SU-DHL-6 (cell line): Measurements from ENCODE around the gene NRAP.

ENCODE experiments used
- H2AFZ ChIP-seq: fragments of 200-600 bp; sonication (generic); 2 replicates; pipeline ENCODE4 v1.6.1; 2014; ENCODE audit warnings: low read depth, mild to moderate bottlenecking, moderate library complexity, mixed read lengths, antibody characterized with exemption, low read length; ENCODE audit not compliant: severe bottlenecking
- H3F3A ChIP-seq: fragments of 200-600 bp; shearing (Covaris generic); 2 replicates; pipeline ENCODE4 v1.6.0; 2016; ENCODE audit warnings: antibody characterized with exemption, mild to moderate bottlenecking; ENCODE audit not compliant: insufficient read depth
- H3K27ac ChIP-seq: fragments of 200-600 bp; sonication (generic); 2 replicates; pipeline ENCODE4 v1.5.1; 2016; ENCODE audit warnings: low read depth, mild to moderate bottlenecking, low read length, moderate library complexity, mixed read lengths
- H3K27me3 ChIP-seq: fragments of 200-600 bp; sonication (generic), shearing (Covaris generic); 2 replicates; pipeline ENCODE4 v1.6.0; 2014; ENCODE audit warnings: mild to moderate bottlenecking, low read length
- H3K36me3 ChIP-seq: fragments of 200-600 bp; sonication (generic); 2 replicates; pipeline ENCODE4 v1.6.1; 2014; ENCODE audit warnings: mild to moderate bottlenecking, low read length, mixed read lengths
- H3K4me2 ChIP-seq: fragments of 300-600, 200-600 bp; shearing (Covaris generic), sonication (generic); 2 replicates; pipeline ENCODE4 v1.6.0; 2014; ENCODE audit warnings: low read length, low read depth, mild to moderate bottlenecking; ENCODE audit not compliant: poor library complexity, severe bottlenecking
- H3K4me3 ChIP-seq: fragments of 200-600 bp; sonication (generic); 2 replicates; pipeline ENCODE4 v1.5.1; 2014; ENCODE audit warnings: antibody characterized with exemption, low read length, mild to moderate bottlenecking, mixed read lengths; ENCODE audit not compliant: insufficient read depth, poor library complexity, severe bottlenecking
- H3K79me2 ChIP-seq: fragments of 200-600 bp; sonication (generic); 2 replicates; pipeline ENCODE4 v1.6.1; 2014; ENCODE audit warnings: mild to moderate bottlenecking, low read length, moderate library complexity; ENCODE audit not compliant: insufficient read depth
- H3K9ac ChIP-seq: fragments of 200-600 bp; sonication (generic); 2 replicates; pipeline ENCODE4 v1.7.0; 2014; ENCODE audit warnings: mild to moderate bottlenecking, low read length
- H3K9me2 ChIP-seq: fragments of 200-600 bp; sonication (generic); replicated peaks from 2 replicates; pipeline ENCODE4 v1.6.1; 2014; ENCODE audit warnings: low read length; ENCODE audit not compliant: insufficient read depth
- H3K9me3 ChIP-seq: fragments of 200-600 bp; sonication (generic); 2 replicates; pipeline ENCODE4 v1.6.1; 2014; ENCODE audit warnings: low read length, mixed read lengths; ENCODE audit not compliant: insufficient read depth
- H4K20me1 ChIP-seq: fragments of 200-600 bp; sonication (generic); 2 replicates; pipeline ENCODE4 v1.6.1; 2014; ENCODE audit warnings: low read depth, mild to moderate bottlenecking, antibody characterized with exemption, low read length, moderate library complexity, mixed read lengths
- CTCF ChIP-seq: fragments of 200-600 bp; sonication (generic); IDR thresholded peaks from one replicate; pipeline ENCODE4 v1.5.1; 2017; ENCODE audit warnings: antibody characterized with exemption, mild to moderate bottlenecking, low read length, moderate library complexity; ENCODE audit not compliant: insufficient read depth, poor library complexity, severe bottlenecking
- EZH2phosphoT487 ChIP-seq: fragments of 200-600 bp; sonication (generic), shearing (Covaris generic); conservative IDR thresholded peaks from 2 replicates; pipeline ENCODE4 v1.6.1; 2018; ENCODE audit warnings: mild to moderate bottlenecking, antibody characterized with exemption, low read length, moderate library complexity, mixed read lengths

The NRAP gene

GRCh38 chr10:113585949-113586348, 77.9 kb downstream of the NRAP start:
- no peak for TF ChIP-seq EZH2phosphoT487
- TF ChIP-seq CTCF = no peak
- H3K79me2 ChIP-seq = no peaks in the 10 kb centered on the region
- H3K9me3 ChIP-seq = no peaks in the 10 kb centered on the region
- no peaks in the 10 kb centered on the region for H3K27me3 ChIP-seq
- H3K4me2 ChIP-seq = no peak overlapping the region
- H3K36me3 ChIP-seq = no peaks in the 10 kb centered on the region
- no peak overlapping the region for H2AFZ ChIP-seq
- no peaks in the 10 kb centered on the region for H3F3A ChIP-seq
- H3K9me2 ChIP-seq = no peaks in the 10 kb centered on the region
- H3K9ac ChIP-seq = no peak overlapping the region
- no peak overlapping the region for H3K4me3 ChIP-seq
- H4K20me1 ChIP-seq = no peaks in the 10 kb centered on the region
- no peak overlapping the region for H3K27ac ChIP-seq

DNA sequence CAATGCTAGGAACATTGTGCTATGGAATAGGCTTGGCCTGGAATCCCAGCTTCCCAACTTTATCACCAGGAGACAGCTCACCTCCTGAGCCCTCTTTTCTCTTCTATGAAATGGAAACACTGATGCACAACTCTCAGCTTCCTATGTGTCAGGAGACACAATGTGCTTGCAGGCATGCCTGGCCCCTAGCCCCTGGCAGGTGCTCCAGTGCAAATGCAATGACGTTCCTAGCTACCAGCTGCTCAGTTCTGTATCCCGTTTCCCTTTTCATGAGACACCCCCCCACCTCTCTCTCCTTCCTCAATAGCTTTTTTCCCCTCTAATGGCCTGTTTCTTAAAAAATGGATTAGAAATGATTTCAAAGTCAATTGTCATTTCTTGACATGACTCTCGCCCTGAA, 80.3 kb downstream of the NRAP start:
- Histone ChIP-seq H3K36me3 (no peaks in the 10 kb centered on the region), H2AFZ (no peak overlapping the region), H3K9ac (no peak overlapping the region), H3F3A (no peaks in the 10 kb centered on the region), H3K9me3 (no peaks in the 10 kb centered on the region), H3K4me2 (no peak overlapping the region), H3K9me2 (no peaks in the 10 kb centered on the region), H3K79me2 (no peaks in the 10 kb centered on the region), H3K27me3 (no peaks in the 10 kb centered on the region), H4K20me1 (no peaks in the 10 kb centered on the region), H3K4me3 (no peak overlapping the region), H3K27ac (no peak overlapping the region)
- TF ChIP-seq CTCF (no peak), EZH2phosphoT487 (no peak)

DNA sequence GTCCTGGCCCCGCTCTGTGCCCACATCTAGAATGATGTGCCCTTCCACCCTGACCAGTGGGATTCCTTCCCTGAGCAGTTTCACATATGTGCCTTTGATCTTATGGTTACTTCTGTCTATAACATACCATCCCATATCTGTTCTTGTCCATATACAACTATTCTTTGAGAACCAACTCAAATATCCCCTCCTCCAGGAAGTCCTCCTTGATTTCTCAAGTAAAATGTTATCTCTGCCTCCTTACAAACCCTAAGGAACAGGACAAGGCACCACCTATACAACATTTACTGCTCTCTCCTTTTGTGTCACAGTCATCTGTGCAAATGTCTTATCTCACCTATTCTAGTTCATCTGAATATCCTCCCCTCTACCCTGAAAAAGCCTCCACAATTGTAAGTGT, 82.7 kb downstream of the NRAP start:
- no peaks in the 10 kb centered on the region for H3K79me2 ChIP-seq
- no peaks in the 10 kb centered on the region for H3K9me2 ChIP-seq
- H3K36me3 ChIP-seq = no peaks in the 10 kb centered on the region
- no peaks in the 10 kb centered on the region for H4K20me1 ChIP-seq
- no peak overlapping the region for H3K9ac ChIP-seq
- no peak overlapping the region for H3K27ac ChIP-seq
- H3K4me3 ChIP-seq = no peak overlapping the region
- no peak overlapping the region for H2AFZ ChIP-seq
- TF ChIP-seq CTCF (no peak), EZH2phosphoT487 (no peak)
- no peaks in the 10 kb centered on the region for H3K9me3 ChIP-seq
- H3F3A ChIP-seq = no peaks in the 10 kb centered on the region
- no peaks in the 10 kb centered on the region for H3K27me3 ChIP-seq
- no peak overlapping the region for H3K4me2 ChIP-seq

DNA sequence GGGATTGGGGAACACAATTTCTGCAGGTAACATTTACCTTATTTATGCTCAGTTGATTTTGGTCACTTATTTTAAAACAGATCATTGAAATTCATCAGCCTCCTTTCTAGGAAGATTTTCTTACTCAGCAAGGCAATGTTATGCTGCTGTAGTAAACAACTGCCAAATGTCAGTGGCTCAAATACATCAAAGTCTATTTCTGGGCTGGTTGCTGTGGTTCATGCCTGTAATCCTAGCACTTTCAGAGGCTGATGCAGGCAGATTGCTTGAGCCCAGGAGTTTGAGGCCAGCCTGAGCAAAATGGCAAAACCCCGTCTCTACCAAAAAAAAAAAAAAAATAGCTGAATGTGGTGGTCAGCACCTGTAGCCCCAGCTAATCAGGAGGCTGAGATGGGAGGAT, 85.1 kb downstream of the NRAP start:
- H3K9me2 ChIP-seq = no peaks in the 10 kb centered on the region
- H3K36me3 ChIP-seq = no peaks in the 10 kb centered on the region
- H3K27me3 ChIP-seq = no peaks in the 10 kb centered on the region
- no peak overlapping the region for H3K27ac ChIP-seq
- no peak overlapping the region for H3K9ac ChIP-seq
- H3K79me2 ChIP-seq = no peaks in the 10 kb centered on the region
- H3F3A ChIP-seq = no peaks in the 10 kb centered on the region
- no peaks in the 10 kb centered on the region for H4K20me1 ChIP-seq
- H2AFZ ChIP-seq = no peak overlapping the region
- no peak overlapping the region for H3K4me3 ChIP-seq
- TF ChIP-seq EZH2phosphoT487 (no peak), CTCF (no peak)
- no peaks in the 10 kb centered on the region for H3K9me3 ChIP-seq
- no peak overlapping the region for H3K4me2 ChIP-seq
